Measurements from ENCODE around the gene EDEM3. TPM values are rescaled to one million over a fixed set of nuclear protein-coding genes. Genes with fewer than 3 reads are reported as not detected.

EDEM3 gene
- polyA plus RNA-seq, 4 donors = 9.7 to 40.6 (median 13.8) TPM

GRCh38 chr1:184656221-184656620 is 98.4 kb downstream of the EDEM3 start:
- no peak for FAIRE-seq

GRCh38 chr1:184655185-184655584 is 99.5 kb downstream of the EDEM3 start:
- DNase-seq = no peak
- Histone ChIP-seq H3K9me3 (ENCODE audit: control insufficient read depth in 2 of 2, insufficient read depth in 1 of 2, low read depth in 1 of 2, low read length in 1 of 2) (no peaks in the 10 kb centered on the region), H3K4me1 (ENCODE audit: control insufficient read depth in 3 of 3, insufficient read depth in 2 of 3, low read depth in 1 of 3, low read length in 2 of 3) (no peaks in the 10 kb centered on the region), H3K4me3 (ENCODE audit: low read depth in 1 of 3, low read length in 3 of 3) (no peak overlapping the region), H3K36me3 (ENCODE audit: control insufficient read depth in 3 of 3, insufficient read depth in 2 of 3, low read depth in 1 of 3, low read length in 3 of 3) (no peaks in the 10 kb centered on the region), H3K27ac (ENCODE audit: low read depth in 1 of 3, low read length in 2 of 3) (no peak overlapping the region), H3K27me3 (ENCODE audit: control insufficient read depth in 3 of 3, insufficient read depth in 3 of 3, low read length in 3 of 3) (no peaks in the 10 kb centered on the region)
- FAIRE-seq = no peak

More at GRCh38 chr1:184656221-184656620, 98.4 kb downstream of the EDEM3 start:
- Histone ChIP-seq H3K27ac (ENCODE audit: low read depth in 1 of 3, low read length in 2 of 3) (no peak overlapping the region), H3K4me1 (ENCODE audit: control insufficient read depth in 3 of 3, insufficient read depth in 2 of 3, low read depth in 1 of 3, low read length in 2 of 3) (no peaks in the 10 kb centered on the region), H3K27me3 (ENCODE audit: control insufficient read depth in 3 of 3, insufficient read depth in 3 of 3, low read length in 3 of 3) (no peaks in the 10 kb centered on the region), H3K4me3 (ENCODE audit: low read depth in 1 of 3, low read length in 3 of 3) (no peak overlapping the region), H3K9me3 (ENCODE audit: control insufficient read depth in 2 of 2, insufficient read depth in 1 of 2, low read depth in 1 of 2, low read length in 1 of 2) (no peaks in the 10 kb centered on the region), H3K36me3 (ENCODE audit: control insufficient read depth in 3 of 3, insufficient read depth in 2 of 3, low read depth in 1 of 3, low read length in 3 of 3) (no peaks in the 10 kb centered on the region)
- WGBS, 3 donors = 87 to 96% (median 89%) methylated on average over 2 of the region's 2 CpGs
- DNase-seq = no peak

GRCh38 chr1:184650177-184650866 is 104.3 kb downstream of the EDEM3 start:
- no peak for FAIRE-seq
- DNase-seq = peak in 1 of 2 donors; percentile 7
- Histone ChIP-seq H3K27me3 (ENCODE audit: control insufficient read depth in 3 of 3, insufficient read depth in 3 of 3, low read length in 3 of 3) (no peaks in the 10 kb centered on the region), H3K36me3 (ENCODE audit: control insufficient read depth in 3 of 3, insufficient read depth in 2 of 3, low read depth in 1 of 3, low read length in 3 of 3) (no peaks in the 10 kb centered on the region), H3K9me3 (ENCODE audit: control insufficient read depth in 2 of 2, insufficient read depth in 1 of 2, low read depth in 1 of 2, low read length in 1 of 2) (peaks cover 0 to 11% of the 10 kb centered on the region in 2 donors), H3K4me1 (ENCODE audit: control insufficient read depth in 3 of 3, insufficient read depth in 2 of 3, low read depth in 1 of 3, low read length in 2 of 3) (no peaks in the 10 kb centered on the region), H3K27ac (ENCODE audit: low read depth in 1 of 3, low read length in 2 of 3) (no peak overlapping the region), H3K4me3 (ENCODE audit: low read depth in 1 of 3, low read length in 3 of 3) (no peak overlapping the region)
- WGBS, 3 donors = 67 to 74% (median 71%) methylated on average over 5 of the region's 5 CpGs

GRCh38 chr1:184649451-184649888 is 105.2 kb downstream of the EDEM3 start:
- WGBS, 3 donors = 81 to 94% (median 89%) methylated on average over 7 of the region's 7 CpGs
- Histone ChIP-seq H3K9me3 (ENCODE audit: control insufficient read depth in 2 of 2, insufficient read depth in 1 of 2, low read depth in 1 of 2, low read length in 1 of 2) (peaks cover 0 to 11% of the 10 kb centered on the region in 2 donors), H3K27me3 (ENCODE audit: control insufficient read depth in 3 of 3, insufficient read depth in 3 of 3, low read length in 3 of 3) (no peaks in the 10 kb centered on the region), H3K27ac (ENCODE audit: low read depth in 1 of 3, low read length in 2 of 3) (peak overlapping the region in 1 of 3 donors; percentile 46), H3K4me1 (ENCODE audit: control insufficient read depth in 3 of 3, insufficient read depth in 2 of 3, low read depth in 1 of 3, low read length in 2 of 3) (no peaks in the 10 kb centered on the region), H3K4me3 (ENCODE audit: low read depth in 1 of 3, low read length in 3 of 3) (no peak overlapping the region), H3K36me3 (ENCODE audit: control insufficient read depth in 3 of 3, insufficient read depth in 2 of 3, low read depth in 1 of 3, low read length in 3 of 3) (no peaks in the 10 kb centered on the region)
- FAIRE-seq = no peak
- no peak for DNase-seq

- FAIRE-seq (no peak), DNase-seq (no peak)
- Histone ChIP-seq H3K4me1 (ENCODE audit: control insufficient read depth in 3 of 3, insufficient read depth in 2 of 3, low read depth in 1 of 3, low read length in 2 of 3) (no peaks in the 10 kb centered on the region), H3K27ac (ENCODE audit: low read depth in 1 of 3, low read length in 2 of 3) (no peak overlapping the region), H3K36me3 (ENCODE audit: control insufficient read depth in 3 of 3, insufficient read depth in 2 of 3, low read depth in 1 of 3, low read length in 3 of 3) (no peaks in the 10 kb centered on the region), H3K4me3 (ENCODE audit: low read depth in 1 of 3, low read length in 3 of 3) (no peak overlapping the region), H3K9me3 (ENCODE audit: control insufficient read depth in 2 of 2, insufficient read depth in 1 of 2, low read depth in 1 of 2, low read length in 1 of 2) (peaks cover 0 to 11% of the 10 kb centered on the region in 2 donors), H3K27me3 (ENCODE audit: control insufficient read depth in 3 of 3, insufficient read depth in 3 of 3, low read length in 3 of 3) (no peaks in the 10 kb centered on the region)
- WGBS, 3 donors = 84 to 97% (median 88%) methylated on average over 6 of the region's 6 CpGs
Observed at GRCh38 chr1:184648856-184649201, 105.8 kb downstream of the EDEM3 start.

GRCh38 chr1:184648160-184648855 is 106.3 kb downstream of the EDEM3 start:
- H3K36me3 ChIP-seq (ENCODE audit: control insufficient read depth in 3 of 3, insufficient read depth in 2 of 3, low read depth in 1 of 3, low read length in 3 of 3) = no peaks in the 10 kb centered on the region
- peaks cover 0 to 11% of the 10 kb centered on the region in 2 donors for H3K9me3 ChIP-seq (ENCODE audit: control insufficient read depth in 2 of 2, insufficient read depth in 1 of 2, low read depth in 1 of 2, low read length in 1 of 2)
- no peak overlapping the region for H3K4me3 ChIP-seq (ENCODE audit: low read depth in 1 of 3, low read length in 3 of 3)
- WGBS, 3 donors = 89 to 93% (median 90%) methylated on average over 4 of the region's 4 CpGs
- no peak for FAIRE-seq
- no peaks in the 10 kb centered on the region for H3K27me3 ChIP-seq (ENCODE audit: control insufficient read depth in 3 of 3, insufficient read depth in 3 of 3, low read length in 3 of 3)
- DNase-seq = no peak
- no peak overlapping the region for H3K27ac ChIP-seq (ENCODE audit: low read depth in 1 of 3, low read length in 2 of 3)
- H3K4me1 ChIP-seq (ENCODE audit: control insufficient read depth in 3 of 3, insufficient read depth in 2 of 3, low read depth in 1 of 3, low read length in 2 of 3) = no peaks in the 10 kb centered on the region

- no peak overlapping the region for H3K4me3 ChIP-seq (ENCODE audit: low read depth in 1 of 3, low read length in 3 of 3)
- H3K27ac ChIP-seq (ENCODE audit: low read depth in 1 of 3, low read length in 2 of 3) = no peak overlapping the region
- WGBS, 3 donors = 86 to 93% (median 92%) methylated on average over 4 of the region's 4 CpGs
- H3K9me3 ChIP-seq (ENCODE audit: control insufficient read depth in 2 of 2, insufficient read depth in 1 of 2, low read depth in 1 of 2, low read length in 1 of 2) = peaks cover 0 to 11% of the 10 kb centered on the region in 2 donors
- H3K36me3 ChIP-seq (ENCODE audit: control insufficient read depth in 3 of 3, insufficient read depth in 2 of 3, low read depth in 1 of 3, low read length in 3 of 3) = no peaks in the 10 kb centered on the region
- no peaks in the 10 kb centered on the region for H3K27me3 ChIP-seq (ENCODE audit: control insufficient read depth in 3 of 3, insufficient read depth in 3 of 3, low read length in 3 of 3)
- DNase-seq (no peak), FAIRE-seq (no peak)
- no peaks in the 10 kb centered on the region for H3K4me1 ChIP-seq (ENCODE audit: control insufficient read depth in 3 of 3, insufficient read depth in 2 of 3, low read depth in 1 of 3, low read length in 2 of 3)
Observed at GRCh38 chr1:184647471-184647870, 107.2 kb downstream of the EDEM3 start.

- 88 to 96% (median 90%) methylated on average over 3 of the region's 3 CpGs for WGBS, 3 donors
Observed at GRCh38 chr1:184646824-184647223, 107.8 kb downstream of the EDEM3 start.

More at GRCh38 chr1:184646824-184647223, 107.8 kb downstream of the EDEM3 start:
- Histone ChIP-seq H3K9me3 (ENCODE audit: control insufficient read depth in 2 of 2, insufficient read depth in 1 of 2, low read depth in 1 of 2, low read length in 1 of 2) (peaks cover 0 to 11% of the 10 kb centered on the region in 2 donors), H3K27me3 (ENCODE audit: control insufficient read depth in 3 of 3, insufficient read depth in 3 of 3, low read length in 3 of 3) (no peaks in the 10 kb centered on the region), H3K36me3 (ENCODE audit: control insufficient read depth in 3 of 3, insufficient read depth in 2 of 3, low read depth in 1 of 3, low read length in 3 of 3) (no peaks in the 10 kb centered on the region), H3K27ac (ENCODE audit: low read depth in 1 of 3, low read length in 2 of 3) (no peak overlapping the region), H3K4me3 (ENCODE audit: low read depth in 1 of 3, low read length in 3 of 3) (no peak overlapping the region), H3K4me1 (ENCODE audit: control insufficient read depth in 3 of 3, insufficient read depth in 2 of 3, low read depth in 1 of 3, low read length in 2 of 3) (no peaks in the 10 kb centered on the region)
- no peak for DNase-seq
- FAIRE-seq = no peak
